Skeletal muscle tissue (tissue), 4 donors: ENCODE data around the gene TRA2B. TPM values are rescaled to one million over a fixed set of nuclear protein-coding genes. Genes with fewer than 3 reads are reported as not detected.

ENCODE experiments used
- H3K27ac ChIP-seq: one replicate; pipeline ENCODE4 v1.7.0; 2013; ENCODE audit warnings: mild to moderate bottlenecking, low read depth, low read length, inconsistent platforms
- H3K27me3 ChIP-seq, 3 donors: one replicate each; pipeline ENCODE4 v1.7.0; 2013; ENCODE audit warnings: low read length in 3 of 3; ENCODE audit not compliant: control insufficient read depth in 3 of 3, insufficient read depth in 3 of 3
- H3K36me3 ChIP-seq, 3 donors: one replicate each; pipeline ENCODE4 v1.7.0; 2013; ENCODE audit warnings: low read length in 3 of 3; ENCODE audit not compliant: control insufficient read depth in 3 of 3, insufficient read depth in 3 of 3
- H3K4me1 ChIP-seq, 3 donors: one replicate each; pipeline ENCODE4 v1.7.0; 2013; ENCODE audit warnings: low read length in 3 of 3, mild to moderate bottlenecking in 3 of 3; ENCODE audit not compliant: control insufficient read depth in 3 of 3, insufficient read depth in 3 of 3
- H3K4me3 ChIP-seq, 3 donors: one replicate each; pipeline ENCODE4 v1.7.0; 2013; ENCODE audit warnings: low read length in 3 of 3
- H3K9ac ChIP-seq, 3 donors: one replicate each; pipeline ENCODE4 v1.7.0; 2013; ENCODE audit warnings: low read length in 3 of 3, mild to moderate bottlenecking in 3 of 3, moderate library complexity in 2 of 3, low read depth in 1 of 3
- H3K9me3 ChIP-seq, 3 donors: one replicate each; pipeline ENCODE4 v1.7.0; 2013; ENCODE audit warnings: low read length in 3 of 3; ENCODE audit not compliant: control insufficient read depth in 3 of 3
- total RNA-seq: library from RNA; depleted of rRNA; stranded (reverse); fragments of >200 nt; gene quantifications from one replicate; pipeline ENCODE4 v1.2.3, GENCODE V29; 2014
- donor health status: Osteomylitis.

Gene TRA2B
- 136 TPM for total RNA-seq

GRCh38 chr3:185937689-185938374 is at the start of gene TRA2B:
TRA2B (minus strand) TSS chr3:185938014; CDS start chr3:185937860, 154 bp downstream.
- no peaks in the 10 kb centered on the region for H3K9me3 ChIP-seq
- H3K36me3 ChIP-seq: peaks cover 0 to 4% (median 0%) of the 10 kb centered on the region in 3 donors
- H3K4me1 ChIP-seq: peaks cover 18 to 25% (median 20%) of the 10 kb centered on the region in 3 donors
- peak within 1 kb of the TSS; percentile 95 to 100 (median 99) for H3K4me3 ChIP-seq
- peak within 1 kb of the TSS; percentile 100 for H3K27ac ChIP-seq
- H3K9ac ChIP-seq: peak within 1 kb of the TSS; percentile 100
- H3K27me3 ChIP-seq: no peaks in the 10 kb centered on the region

DNA sequence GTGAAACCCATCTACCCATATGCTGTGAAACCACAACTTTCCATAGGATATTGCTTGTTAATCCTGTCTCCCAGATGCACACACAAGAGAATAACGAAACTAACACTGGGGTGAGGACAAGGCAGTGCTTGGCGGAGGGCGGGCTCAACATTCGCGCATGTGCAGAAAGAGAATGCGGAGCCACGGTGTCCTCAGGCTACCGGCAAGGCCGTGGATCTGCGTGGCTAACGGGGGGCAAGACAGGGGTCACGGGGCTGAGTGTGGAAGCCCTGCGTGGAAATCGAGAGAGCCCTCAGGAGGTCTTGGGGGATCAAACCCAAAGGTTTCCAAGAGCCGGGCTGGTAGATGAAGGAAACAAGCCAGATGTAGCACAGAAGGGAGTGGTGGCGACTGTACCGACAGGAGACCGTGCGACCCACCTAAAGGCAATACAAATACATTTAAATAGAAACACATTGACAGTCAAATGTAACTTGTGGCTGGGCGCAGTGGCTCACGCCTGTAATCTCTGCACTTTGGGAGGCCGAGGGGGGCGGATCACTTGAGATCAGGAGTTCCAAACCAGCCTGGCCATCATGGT is 48.5 kb upstream of the TRA2B start:
- no peak overlapping the region for H3K9ac ChIP-seq

DNA sequence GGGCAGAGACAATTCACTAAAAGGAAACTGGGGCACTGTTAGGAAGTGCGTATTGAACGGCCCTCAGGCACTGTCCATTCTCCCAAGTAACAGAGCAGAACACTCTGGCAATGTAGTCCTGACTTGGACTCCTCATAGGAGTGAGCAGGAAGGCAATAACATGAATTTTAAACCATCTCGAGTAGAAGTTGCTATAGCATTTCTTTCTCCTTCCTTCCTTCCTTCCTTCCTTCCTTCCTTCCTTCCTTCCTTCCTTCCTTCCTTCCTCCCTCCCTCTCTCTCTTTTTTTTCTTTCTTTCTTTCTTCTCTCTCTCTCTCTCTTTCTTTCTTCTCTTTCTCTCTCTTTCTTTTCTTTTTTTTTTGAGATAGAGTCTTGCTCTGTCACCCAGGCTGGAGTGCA is 46.4 kb upstream of the TRA2B start:
- Histone ChIP-seq H3K4me3 (no peak overlapping the region), H3K36me3 (no peaks in the 10 kb centered on the region), H3K9ac (no peak overlapping the region), H3K4me1 (peaks cover 0 to 5% (median 3%) of the 10 kb centered on the region in 3 donors), H3K27me3 (peaks cover 0 to 8% (median 2%) of the 10 kb centered on the region in 3 donors), H3K27ac (no peak overlapping the region), H3K9me3 (no peaks in the 10 kb centered on the region)

More for the DNA sequence above, 48.5 kb upstream of the TRA2B start:
- Histone ChIP-seq H3K27me3 (peaks cover 0 to 8% (median 2%) of the 10 kb centered on the region in 3 donors), H3K9me3 (no peaks in the 10 kb centered on the region), H3K4me1 (peaks cover 0 to 5% (median 3%) of the 10 kb centered on the region in 3 donors), H3K27ac (no peak overlapping the region), H3K36me3 (no peaks in the 10 kb centered on the region), H3K4me3 (no peak overlapping the region)

- Histone ChIP-seq H3K36me3 (no peaks in the 10 kb centered on the region), H3K4me3 (peak overlapping the region in 1 of 3 donors; percentile 35), H3K4me1 (peaks cover 0 to 5% (median 3%) of the 10 kb centered on the region in 3 donors), H3K27me3 (peaks cover 0 to 8% (median 2%) of the 10 kb centered on the region in 3 donors), H3K9ac (no peak overlapping the region), H3K27ac (no peak overlapping the region), H3K9me3 (no peaks in the 10 kb centered on the region)
Observed at GRCh38 chr3:185983495-185984141, 45.8 kb upstream of the TRA2B start.

GRCh38 chr3:185982632-185983031 is 44.8 kb upstream of the TRA2B start:
- no peak overlapping the region for H3K27ac ChIP-seq
- no peak overlapping the region for H3K4me3 ChIP-seq
- H3K27me3 ChIP-seq: peaks cover 0 to 8% (median 2%) of the 10 kb centered on the region in 3 donors
- no peaks in the 10 kb centered on the region for H3K36me3 ChIP-seq
- peaks cover 0 to 5% (median 3%) of the 10 kb centered on the region in 3 donors for H3K4me1 ChIP-seq
- no peak overlapping the region for H3K9ac ChIP-seq
- H3K9me3 ChIP-seq: no peaks in the 10 kb centered on the region

GRCh38 chr3:185981621-185982020 is 43.8 kb upstream of the TRA2B start:
- no peak overlapping the region for H3K9ac ChIP-seq
- H3K4me1 ChIP-seq: peaks cover 0 to 5% (median 3%) of the 10 kb centered on the region in 3 donors
- peaks cover 0 to 8% (median 2%) of the 10 kb centered on the region in 3 donors for H3K27me3 ChIP-seq
- no peak overlapping the region for H3K4me3 ChIP-seq
- no peaks in the 10 kb centered on the region for H3K36me3 ChIP-seq
- H3K27ac ChIP-seq: no peak overlapping the region
- no peaks in the 10 kb centered on the region for H3K9me3 ChIP-seq

DNA sequence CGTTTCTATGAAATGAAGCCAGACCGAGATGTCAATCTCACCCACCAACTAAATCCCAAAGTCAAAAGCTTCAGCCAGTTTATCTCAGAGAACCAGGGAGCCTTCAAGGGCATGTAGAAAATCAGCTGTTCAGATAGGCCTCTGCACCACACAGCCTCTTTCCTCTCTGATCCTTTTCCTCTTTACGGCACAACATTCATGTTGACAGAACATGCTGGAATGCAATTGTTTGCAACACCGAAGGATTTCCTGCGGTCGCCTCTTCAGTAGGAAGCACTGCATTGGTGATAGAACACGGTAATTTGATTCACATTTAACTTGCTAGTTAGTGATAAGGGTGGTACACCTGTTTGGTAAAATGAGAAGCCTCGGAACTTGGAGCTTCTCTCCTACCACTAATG is 41.9 kb upstream of the TRA2B start:
- Histone ChIP-seq H3K4me3 (no peak overlapping the region), H3K27me3 (peaks cover 0 to 8% (median 2%) of the 10 kb centered on the region in 3 donors), H3K9ac (no peak overlapping the region), H3K4me1 (peaks cover 0 to 14% (median 6%) of the 10 kb centered on the region in 3 donors), H3K9me3 (no peaks in the 10 kb centered on the region), H3K36me3 (no peaks in the 10 kb centered on the region), H3K27ac (no peak overlapping the region)

DNA sequence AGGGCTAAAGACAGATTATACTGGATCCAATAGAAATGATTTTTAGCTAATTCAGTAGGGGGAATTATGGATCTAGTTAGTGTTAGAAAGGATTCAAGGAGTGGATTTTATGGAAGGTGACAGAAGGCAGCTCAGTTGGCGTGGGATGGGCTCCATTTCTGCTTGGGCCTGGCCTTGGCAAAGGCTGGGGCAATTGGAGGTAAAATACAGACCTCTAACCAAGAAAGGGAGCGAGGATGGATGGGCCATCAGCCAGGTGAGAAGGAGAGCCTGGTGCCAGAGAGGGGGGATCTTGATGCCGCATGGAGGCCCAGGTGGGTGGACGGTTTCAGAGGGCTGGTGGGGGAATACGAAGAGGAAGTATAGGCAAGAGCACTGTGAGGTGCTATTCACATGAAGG is 40.7 kb upstream of the TRA2B start:
- Histone ChIP-seq H3K9ac (no peak overlapping the region), H3K4me1 (peaks cover 0 to 9% (median 3%) of the 10 kb centered on the region in 3 donors), H3K4me3 (no peak overlapping the region), H3K36me3 (no peaks in the 10 kb centered on the region), H3K9me3 (no peaks in the 10 kb centered on the region), H3K27me3 (peaks cover 0 to 2% (median 0%) of the 10 kb centered on the region in 3 donors), H3K27ac (no peak overlapping the region)

- Histone ChIP-seq H3K4me1 (peaks cover 0 to 9% (median 3%) of the 10 kb centered on the region in 3 donors), H3K27me3 (peaks cover 0 to 1% (median 0%) of the 10 kb centered on the region in 3 donors), H3K4me3 (no peak overlapping the region), H3K9me3 (no peaks in the 10 kb centered on the region), H3K36me3 (no peaks in the 10 kb centered on the region), H3K27ac (no peak overlapping the region), H3K9ac (no peak overlapping the region)
Observed at GRCh38 chr3:185977679-185978040, 39.8 kb upstream of the TRA2B start.
